GM18526 (cell line): ENCODE results near the gene TMC3.

Source experiments
- POLR2A ChIP-seq: IDR thresholded peaks from 3 replicates; pipeline ENCODE4 v1.6.1; 2011; ENCODE audit not compliant: insufficient read length; ENCODE audit errors: extremely low read depth

TMC3 gene

DNA sequence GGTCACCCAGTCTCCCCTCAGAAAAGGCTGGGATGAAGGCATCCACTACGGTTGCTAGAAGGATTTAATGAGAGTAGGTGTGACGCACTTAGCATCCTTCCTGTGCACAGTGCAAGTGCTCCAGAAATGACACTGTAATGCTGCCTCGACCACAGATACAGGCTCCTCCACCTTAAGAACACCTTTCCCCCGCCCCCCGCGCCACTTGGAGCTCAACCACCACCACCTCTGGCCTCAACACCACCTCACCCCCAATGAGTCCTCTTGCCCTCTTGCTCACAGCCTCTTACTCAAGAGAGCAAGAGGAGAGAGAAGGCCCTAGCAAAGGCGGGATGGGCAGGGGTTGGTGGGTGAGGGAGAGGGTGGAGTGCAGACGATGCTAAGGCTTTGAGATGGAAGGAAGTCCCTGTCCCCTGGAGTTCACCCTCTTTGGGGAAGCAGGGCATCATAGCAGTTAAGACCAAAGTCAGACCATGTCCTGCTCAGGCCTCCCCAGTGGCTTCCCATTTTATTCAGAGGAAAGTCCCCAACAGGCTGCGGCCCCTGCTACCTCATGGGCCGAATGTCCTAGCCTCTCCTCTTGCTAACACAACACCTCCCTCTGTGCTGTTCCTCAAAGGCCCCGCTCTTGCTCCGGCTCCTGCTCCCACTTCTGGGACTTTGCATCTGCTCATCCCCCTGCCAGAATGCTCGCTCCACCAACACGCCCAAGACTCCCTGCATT, 58.4 kb downstream of the TMC3 start:
- no peak for TF ChIP-seq POLR2A

DNA sequence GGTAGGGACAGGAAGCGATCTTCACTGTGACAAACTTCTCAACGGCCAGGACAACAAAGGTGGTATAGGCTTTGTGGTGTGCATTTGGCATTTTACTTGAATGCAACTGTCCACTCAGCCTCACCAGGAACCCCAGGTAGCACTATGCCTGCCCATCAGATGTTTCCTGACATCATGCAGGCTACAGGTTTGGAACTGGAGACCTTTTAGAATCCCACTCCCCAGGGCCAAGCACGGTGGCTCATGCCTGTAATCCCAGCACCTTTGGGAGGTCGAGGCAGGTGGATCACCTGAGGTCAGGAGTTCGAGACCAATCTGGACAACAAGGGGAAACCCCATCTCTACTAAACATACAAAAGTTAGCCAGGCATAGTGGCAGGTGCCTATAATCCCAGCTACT, 59.6 kb downstream of the TMC3 start:
- no peak for TF ChIP-seq POLR2A

DNA sequence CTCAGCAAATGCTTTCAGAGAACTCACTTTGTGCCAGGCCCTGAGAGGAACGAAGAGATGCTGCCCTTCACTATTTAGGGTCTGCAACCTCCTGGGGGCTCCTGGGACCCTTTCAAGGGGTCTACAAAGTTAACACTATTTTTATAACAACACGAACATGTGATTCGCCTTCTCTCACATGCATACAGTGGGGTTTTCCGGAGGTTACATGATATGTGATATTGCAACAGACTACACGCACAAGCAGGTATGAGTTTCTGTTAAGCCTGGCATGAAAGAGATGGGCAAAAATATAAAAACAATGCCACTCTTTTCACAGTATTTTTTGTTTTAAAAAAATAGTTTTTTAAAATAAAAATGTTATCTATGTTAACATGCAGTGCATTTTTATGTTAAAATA, 60.3 kb downstream of the TMC3 start:
- no peak for TF ChIP-seq POLR2A

DNA sequence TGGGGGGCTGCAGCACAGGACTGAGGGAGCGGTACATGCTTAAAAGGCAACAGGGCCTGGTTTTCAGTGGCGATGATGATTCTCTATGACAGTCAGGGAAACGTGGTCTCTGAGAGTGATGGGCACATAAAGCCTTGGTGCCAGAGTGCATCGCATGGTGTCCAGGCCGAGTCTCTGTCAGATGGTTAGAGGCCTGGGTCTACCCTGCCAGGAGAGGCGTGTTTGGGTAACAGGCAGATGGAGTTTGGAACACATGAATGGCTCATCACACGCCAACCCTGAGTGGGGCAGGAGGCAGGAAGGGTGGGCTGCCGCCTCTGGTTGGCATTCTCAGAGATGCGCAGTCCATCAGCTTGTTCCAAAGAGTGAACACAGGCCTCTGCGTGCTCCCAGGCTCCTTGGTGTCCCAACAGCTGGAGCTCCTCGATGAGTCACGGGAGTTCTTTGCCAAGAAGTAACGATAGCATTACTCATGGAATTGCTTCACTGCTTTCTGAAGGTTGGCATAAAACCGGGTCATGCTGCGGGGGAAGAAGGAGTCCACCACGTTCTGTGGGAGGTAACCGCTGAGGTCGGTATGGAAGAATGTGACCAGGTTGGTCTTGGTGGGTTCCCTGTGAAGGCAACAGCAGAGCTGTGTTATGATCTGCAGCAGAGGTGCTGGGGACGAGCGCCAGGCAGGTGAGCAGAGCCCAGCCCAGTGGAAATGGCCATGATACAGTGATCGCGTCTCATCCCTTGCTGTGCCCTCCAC, 61.0 kb downstream of the TMC3 start:
- no peak for TF ChIP-seq POLR2A

DNA sequence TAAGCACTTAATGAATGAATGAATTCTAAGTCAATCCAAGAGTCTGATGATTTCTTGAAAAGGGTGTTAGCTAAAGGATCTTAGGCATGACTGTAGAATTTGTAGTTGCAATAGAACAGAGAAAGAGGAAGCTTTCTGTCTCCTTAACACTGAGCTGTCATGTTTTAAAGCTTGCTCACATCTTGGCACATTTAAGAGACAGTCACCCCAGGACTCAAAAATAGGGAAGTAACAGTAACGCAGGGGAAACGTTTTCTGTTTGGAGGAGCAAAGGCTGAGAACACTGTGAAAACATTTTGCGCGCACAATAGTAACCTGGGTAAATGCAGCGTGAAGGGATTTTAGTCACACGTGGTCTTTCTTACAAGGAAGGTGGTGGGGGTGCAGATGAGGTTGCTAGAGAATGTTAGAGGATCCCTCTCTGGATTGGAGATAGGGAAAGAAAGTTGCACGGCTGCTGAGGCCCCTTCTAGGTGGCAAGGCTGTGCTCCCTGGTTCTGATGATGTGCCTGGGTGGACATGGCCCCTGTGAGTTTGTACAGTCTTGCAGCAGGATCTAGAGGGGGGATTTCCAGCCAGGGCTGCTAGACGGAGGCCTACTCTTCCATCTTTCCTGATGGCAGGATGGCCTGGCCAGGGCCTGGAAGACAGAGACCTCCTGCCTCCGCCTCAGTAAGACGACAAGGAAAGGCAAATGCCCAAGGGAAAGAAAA, 62.1 kb downstream of the TMC3 start:
- no peak for TF ChIP-seq POLR2A

DNA sequence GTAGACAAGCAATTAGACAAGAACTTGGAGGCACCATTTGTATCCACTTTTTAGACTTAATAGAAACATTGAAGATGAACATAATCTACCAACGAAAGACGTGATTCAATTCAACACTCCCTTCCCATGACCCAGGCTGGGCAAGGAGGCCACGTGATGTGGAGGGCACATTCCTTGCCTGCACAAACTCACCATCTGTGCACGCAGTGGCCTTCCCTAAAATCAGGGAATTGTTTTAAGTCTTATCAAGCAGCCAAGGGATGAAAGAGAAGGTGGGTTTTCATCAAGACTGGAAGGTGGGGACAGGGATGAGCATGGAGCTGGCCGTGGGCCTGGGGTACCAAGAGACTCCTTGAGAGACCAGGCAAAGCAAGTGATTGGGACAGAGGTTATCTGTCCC, 63.5 kb downstream of the TMC3 start:
- no peak for TF ChIP-seq POLR2A

DNA sequence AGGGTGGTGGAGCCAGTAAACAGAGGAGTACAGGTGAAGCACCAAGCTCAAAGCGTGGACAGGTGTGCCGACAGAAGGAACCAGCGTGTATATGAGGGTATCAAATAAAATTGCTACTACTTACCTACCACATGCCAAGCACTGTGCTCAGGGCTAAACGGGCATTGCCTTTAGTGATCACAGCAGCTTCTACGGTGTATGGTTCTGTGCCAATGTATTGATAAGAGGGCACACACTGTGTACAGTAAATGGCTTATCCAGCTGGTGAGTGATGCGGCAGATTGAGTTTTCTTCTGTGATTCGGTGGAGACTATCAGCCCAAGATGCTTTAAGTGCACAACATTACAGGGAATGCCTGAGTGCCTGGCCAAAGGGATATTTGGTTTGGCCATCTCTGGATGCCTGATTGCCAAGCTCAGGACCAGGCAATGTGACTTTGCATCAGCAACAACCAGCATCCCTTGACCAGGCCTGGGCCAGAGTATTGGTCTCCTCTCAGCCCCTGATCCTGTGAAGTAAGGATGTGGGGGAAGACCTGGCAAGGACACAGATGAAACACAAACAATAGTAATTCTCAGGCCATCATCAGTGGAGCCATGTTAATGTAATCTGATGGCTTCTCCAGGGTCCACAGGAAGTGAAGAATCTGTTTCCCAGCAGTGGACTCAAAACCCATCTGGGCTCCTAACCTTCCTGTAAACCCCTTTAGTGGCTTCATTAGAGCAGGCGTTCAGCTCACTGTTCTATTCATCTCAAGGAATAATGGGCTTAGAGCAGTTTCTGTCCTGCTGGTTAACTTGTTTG, 64.2 kb downstream of the TMC3 start:
- TF ChIP-seq POLR2A, result no peak

DNA sequence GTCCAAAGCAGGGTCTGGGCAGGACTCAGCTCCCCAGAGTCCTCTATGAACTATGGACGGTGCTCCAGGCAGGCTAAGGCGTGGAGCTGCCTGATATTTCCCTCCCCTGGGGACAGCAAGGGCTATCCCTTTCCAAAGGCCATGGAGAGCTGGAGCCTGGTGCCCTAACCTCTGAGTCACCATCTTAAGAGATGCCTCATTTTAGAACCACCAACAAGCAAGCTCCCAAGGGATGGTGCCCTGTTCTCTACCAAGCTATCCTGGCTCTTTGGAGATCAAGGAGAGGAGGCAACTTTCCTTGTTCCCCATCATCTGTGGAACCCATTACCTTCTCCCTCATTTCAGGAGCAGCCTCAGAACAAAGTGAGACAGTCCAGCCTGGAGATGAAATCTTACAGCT, 65.8 kb downstream of the TMC3 start:
- no peak for TF ChIP-seq POLR2A

DNA sequence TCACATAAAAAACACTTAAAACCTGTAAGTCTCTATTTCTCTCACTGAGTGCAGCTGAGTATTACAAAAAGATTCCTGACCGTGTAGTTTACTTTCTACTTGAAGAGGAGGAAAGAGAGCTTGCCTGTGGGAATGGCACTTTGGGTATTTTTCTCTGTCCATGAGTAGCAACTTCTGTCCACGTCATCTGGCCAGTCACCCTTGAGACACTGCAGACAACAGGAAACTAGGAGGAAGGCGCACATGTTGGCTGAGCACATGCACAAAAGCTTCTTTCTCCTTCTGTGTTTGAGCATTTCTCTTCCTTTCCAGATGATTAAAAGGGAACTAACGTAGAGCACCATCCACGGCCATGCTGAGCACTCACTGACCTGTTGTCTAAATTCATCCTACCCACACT, 69.8 kb downstream of the TMC3 start:
- TF ChIP-seq POLR2A, result no peak

DNA sequence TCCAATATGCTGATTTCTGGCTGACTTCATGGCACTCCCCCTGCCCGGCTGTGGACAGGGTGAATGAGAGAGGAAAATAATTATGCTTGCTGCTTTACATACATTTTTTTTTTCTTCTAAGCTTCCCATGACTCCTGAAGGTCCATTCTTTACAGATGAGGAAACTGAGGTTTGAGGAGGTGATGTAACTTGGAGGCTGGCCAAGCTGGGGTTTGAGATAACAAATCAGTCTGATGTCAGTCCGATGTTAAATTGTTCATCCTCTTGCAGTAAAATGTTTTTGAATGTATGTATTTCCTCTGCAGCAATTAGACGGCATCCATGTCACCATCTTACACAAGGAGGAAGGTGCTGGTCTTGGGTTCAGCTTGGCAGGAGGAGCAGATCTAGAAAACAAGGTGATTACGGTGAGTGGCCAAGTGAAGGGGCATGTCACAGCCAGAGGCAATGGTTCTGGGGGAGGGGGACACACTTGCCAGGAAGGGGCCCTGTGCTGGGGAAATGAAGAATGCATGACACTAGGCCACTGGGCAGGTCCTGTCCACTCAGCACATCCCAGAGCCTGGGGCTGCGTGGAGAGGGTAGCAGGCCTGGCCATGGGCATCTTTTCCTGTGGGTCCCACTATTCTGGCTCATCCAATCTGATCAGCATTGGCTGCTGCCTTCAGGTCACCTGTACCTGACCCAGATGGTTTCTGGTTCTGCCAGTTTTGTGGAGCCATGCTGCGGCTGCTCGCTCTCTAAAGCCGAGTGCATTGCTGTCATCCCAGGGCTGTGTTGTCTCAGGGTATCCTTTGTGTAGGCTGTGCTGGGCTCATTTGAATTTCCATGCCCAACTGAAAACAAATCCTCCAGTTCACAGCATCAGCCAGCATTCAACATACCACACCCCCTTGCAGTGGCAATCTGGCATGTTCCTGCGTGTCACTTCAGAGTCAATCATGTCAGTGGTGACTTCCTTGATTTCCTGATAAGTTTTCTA, 70.5 kb downstream of the TMC3 start:
- no peak for TF ChIP-seq POLR2A

DNA sequence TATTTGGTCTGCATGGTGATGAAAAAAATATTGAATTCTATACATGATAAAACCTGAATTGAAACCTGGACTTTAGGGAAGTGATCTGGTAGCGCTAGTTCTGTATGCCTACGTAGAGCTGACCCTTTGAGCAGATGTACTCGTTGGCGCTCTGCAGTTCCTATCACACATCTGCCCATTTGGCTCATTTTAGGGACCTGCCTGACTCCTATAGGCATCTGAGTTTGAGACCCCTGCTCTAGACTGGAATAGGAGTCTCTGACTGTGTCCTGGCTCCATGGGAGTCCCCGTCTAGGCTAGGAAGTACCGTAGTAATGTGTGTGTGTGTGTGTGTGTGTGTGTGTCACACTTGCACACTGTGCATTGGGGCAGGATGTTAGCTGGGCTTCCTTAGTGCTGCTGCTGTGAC, 71.3 kb downstream of the TMC3 start:
- TF ChIP-seq POLR2A, result no peak

DNA sequence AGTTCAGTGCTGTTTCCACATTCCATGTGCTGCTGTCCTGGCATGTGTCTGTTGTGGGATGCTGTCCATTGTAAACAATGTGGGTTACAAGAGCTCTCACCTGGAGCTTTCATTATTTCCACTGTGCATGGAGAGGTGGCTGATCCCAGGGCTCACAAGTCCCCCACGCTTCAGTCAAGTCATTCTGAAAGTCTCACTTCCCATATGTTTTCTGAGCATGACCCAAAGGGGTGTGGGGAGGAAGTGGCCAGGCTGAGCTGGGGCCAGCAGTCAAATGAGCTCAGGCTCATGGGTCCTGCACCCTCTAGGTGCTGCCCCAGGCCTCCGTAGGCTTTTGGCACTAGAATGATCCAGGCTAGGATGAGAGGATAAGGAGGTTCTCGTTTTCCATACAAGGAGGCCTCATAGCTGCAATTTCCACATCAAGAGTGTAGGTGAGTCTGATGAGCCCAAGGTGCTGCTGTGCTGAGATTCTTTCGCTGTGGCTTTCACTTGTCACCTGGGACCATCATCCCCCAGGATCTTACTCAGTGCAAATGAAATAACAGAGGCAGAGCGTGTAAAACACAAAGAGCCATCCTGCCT, 72.1 kb downstream of the TMC3 start:
- TF ChIP-seq POLR2A, result no peak

DNA sequence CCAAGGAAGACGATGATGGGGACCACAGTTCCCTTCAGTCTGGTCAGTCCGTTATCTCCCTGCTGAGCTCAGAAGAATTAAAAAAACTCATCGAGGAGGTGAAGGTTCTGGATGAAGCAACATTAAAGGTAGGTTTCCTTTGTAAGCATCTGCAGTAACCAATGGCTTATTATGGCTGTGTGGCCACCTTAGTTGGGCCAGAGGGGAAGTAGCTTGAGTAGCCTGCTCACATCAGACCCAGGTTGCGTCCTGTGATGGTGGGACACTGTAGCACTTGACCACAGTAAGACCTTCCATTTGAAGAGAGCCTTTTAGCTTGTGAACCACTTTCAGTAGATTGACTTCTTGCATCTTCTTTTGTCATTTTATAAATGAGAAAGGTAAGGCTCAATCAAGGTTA, 72.6 kb downstream of the TMC3 start:
- TF ChIP-seq POLR2A, result no peak
